ENCODE results near the gene GRIA4. TPM values are rescaled to one million over a fixed set of nuclear protein-coding genes. Genes with fewer than 3 reads are reported as not detected.

The GRIA4 gene
- total and polyA plus RNA-seq, 4 donors: 49.0 to 206 (median 104) TPM

- no peaks in the 10 kb centered on the region for H3K9me3 ChIP-seq (ENCODE audit: control insufficient read depth, insufficient read depth, low read length)
- H3K4me3 ChIP-seq (ENCODE audit: low read depth, low read length): no peak overlapping the region
- peak in 1 of 6 donors; percentile 21 for DNase-seq (ENCODE audit: low read depth in 4 of 6, low spot score in 6 of 6)
- no peaks in the 10 kb centered on the region for H3K27me3 ChIP-seq (ENCODE audit: control insufficient read depth, insufficient read depth, low read length)
- H3K36me3 ChIP-seq (ENCODE audit: control insufficient read depth, insufficient read depth, low read length): peaks cover 8% of the 10 kb centered on the region
- H3K4me1 ChIP-seq (ENCODE audit: control insufficient read depth, insufficient read depth, low read length): no peaks in the 10 kb centered on the region
- 100% methylated on average over 1 of the region's 3 CpGs for WGBS (ENCODE audit: insufficient coverage)
- H3K27ac ChIP-seq (ENCODE audit: low read depth, low read length): no peak overlapping the region
Measured at GRCh38 chr11:106012744-106013143, 402.9 kb downstream of the GRIA4 start.

GRCh38 chr11:106014035-106014434, 404.2 kb downstream of the GRIA4 start:
- Histone ChIP-seq H3K4me3 (ENCODE audit: low read depth, low read length) (no peak overlapping the region), H3K27me3 (ENCODE audit: control insufficient read depth, insufficient read depth, low read length) (no peaks in the 10 kb centered on the region), H3K4me1 (ENCODE audit: control insufficient read depth, insufficient read depth, low read length) (no peaks in the 10 kb centered on the region), H3K27ac (ENCODE audit: low read depth, low read length) (no peak overlapping the region), H3K9me3 (ENCODE audit: control insufficient read depth, insufficient read depth, low read length) (no peaks in the 10 kb centered on the region), H3K36me3 (ENCODE audit: control insufficient read depth, insufficient read depth, low read length) (peaks cover 8% of the 10 kb centered on the region)
- no CpG with 5 or more reads among the region's 2 CpGs for WGBS (ENCODE audit: insufficient coverage)
- DNase-seq (ENCODE audit: low read depth in 4 of 6, low spot score in 6 of 6): no peak

GRCh38 chr11:106014620-106015019, 404.7 kb downstream of the GRIA4 start:
- no peaks in the 10 kb centered on the region for H3K9me3 ChIP-seq (ENCODE audit: control insufficient read depth, insufficient read depth, low read length)
- H3K27ac ChIP-seq (ENCODE audit: low read depth, low read length): no peak overlapping the region
- no peak for DNase-seq (ENCODE audit: low read depth in 4 of 6, low spot score in 6 of 6)
- no peak overlapping the region for H3K4me3 ChIP-seq (ENCODE audit: low read depth, low read length)
- WGBS (ENCODE audit: insufficient coverage): 33% methylated on average over 1 of the region's 2 CpGs
- no peaks in the 10 kb centered on the region for H3K27me3 ChIP-seq (ENCODE audit: control insufficient read depth, insufficient read depth, low read length)
- H3K4me1 ChIP-seq (ENCODE audit: control insufficient read depth, insufficient read depth, low read length): no peaks in the 10 kb centered on the region
- peaks cover 6% of the 10 kb centered on the region for H3K36me3 ChIP-seq (ENCODE audit: control insufficient read depth, insufficient read depth, low read length)

- Histone ChIP-seq H3K27me3 (ENCODE audit: control insufficient read depth, insufficient read depth, low read length) (no peaks in the 10 kb centered on the region), H3K36me3 (ENCODE audit: control insufficient read depth, insufficient read depth, low read length) (peaks cover 3% of the 10 kb centered on the region), H3K9me3 (ENCODE audit: control insufficient read depth, insufficient read depth, low read length) (no peaks in the 10 kb centered on the region), H3K4me1 (ENCODE audit: control insufficient read depth, insufficient read depth, low read length) (no peaks in the 10 kb centered on the region), H3K4me3 (ENCODE audit: low read depth, low read length) (no peak overlapping the region), H3K27ac (ENCODE audit: low read depth, low read length) (no peak overlapping the region)
- DNase-seq (ENCODE audit: low read depth in 4 of 6, low spot score in 6 of 6): no peak
- WGBS (ENCODE audit: insufficient coverage): no CpG with 5 or more reads among the region's 2 CpGs
Measured at GRCh38 chr11:106015066-106015465, 405.2 kb downstream of the GRIA4 start.

GRCh38 chr11:106017093-106017492, 407.2 kb downstream of the GRIA4 start:
- no peaks in the 10 kb centered on the region for H3K4me1 ChIP-seq (ENCODE audit: control insufficient read depth, insufficient read depth, low read length)
- 67% methylated on average over 1 of the region's 2 CpGs for WGBS (ENCODE audit: insufficient coverage)
- no peak overlapping the region for H3K27ac ChIP-seq (ENCODE audit: low read depth, low read length)
- DNase-seq (ENCODE audit: low read depth in 4 of 6, low spot score in 6 of 6): peak in 2 of 6 donors; percentile 20 to 62
- no peaks in the 10 kb centered on the region for H3K27me3 ChIP-seq (ENCODE audit: control insufficient read depth, insufficient read depth, low read length)
- no peaks in the 10 kb centered on the region for H3K9me3 ChIP-seq (ENCODE audit: control insufficient read depth, insufficient read depth, low read length)
- H3K36me3 ChIP-seq (ENCODE audit: control insufficient read depth, insufficient read depth, low read length): no peaks in the 10 kb centered on the region
- no peak overlapping the region for H3K4me3 ChIP-seq (ENCODE audit: low read depth, low read length)

GRCh38 chr11:106021181-106021966, 411.5 kb downstream of the GRIA4 start:
- Histone ChIP-seq H3K27ac (ENCODE audit: low read depth, low read length) (peak overlapping the region; percentile 79), H3K36me3 (ENCODE audit: control insufficient read depth, insufficient read depth, low read length) (no peaks in the 10 kb centered on the region), H3K4me1 (ENCODE audit: control insufficient read depth, insufficient read depth, low read length) (peaks cover 4% of the 10 kb centered on the region), H3K9me3 (ENCODE audit: control insufficient read depth, insufficient read depth, low read length) (no peaks in the 10 kb centered on the region), H3K4me3 (ENCODE audit: low read depth, low read length) (peak overlapping the region; percentile 94), H3K27me3 (ENCODE audit: control insufficient read depth, insufficient read depth, low read length) (no peaks in the 10 kb centered on the region)
- WGBS (ENCODE audit: insufficient coverage): 5% methylated on average over 13 of the region's 18 CpGs
- peak in 1 of 6 donors; percentile 9 for DNase-seq (ENCODE audit: low read depth in 4 of 6, low spot score in 6 of 6)

GRCh38 chr11:106021967-106022794, 412.3 kb downstream of the GRIA4 start, which contains the start of gene MSANTD4:
TSS of gene MSANTD4 (minus strand) at chr11:106022240. CDS start at chr11:106010917, 11,323 bp downstream.
- Histone ChIP-seq H3K27me3 (ENCODE audit: control insufficient read depth, insufficient read depth, low read length) (no peaks in the 10 kb centered on the region), H3K4me1 (ENCODE audit: control insufficient read depth, insufficient read depth, low read length) (peaks cover 4% of the 10 kb centered on the region), H3K36me3 (ENCODE audit: control insufficient read depth, insufficient read depth, low read length) (no peaks in the 10 kb centered on the region), H3K4me3 (ENCODE audit: low read depth, low read length) (peak within 1 kb of the TSS; percentile 94), H3K27ac (ENCODE audit: low read depth, low read length) (peak within 1 kb of the TSS; percentile 86), H3K9me3 (ENCODE audit: control insufficient read depth, insufficient read depth, low read length) (no peaks in the 10 kb centered on the region)
- peak; percentile 96 to 100 (median 98) for DNase-seq (ENCODE audit: low read depth in 4 of 6, low spot score in 6 of 6)
- WGBS (ENCODE audit: insufficient coverage): 0% methylated on average over 35 of the region's 48 CpGs

- Histone ChIP-seq H3K4me3 (ENCODE audit: low read depth, low read length) (peak overlapping the region; percentile 94), H3K9me3 (ENCODE audit: control insufficient read depth, insufficient read depth, low read length) (no peaks in the 10 kb centered on the region), H3K4me1 (ENCODE audit: control insufficient read depth, insufficient read depth, low read length) (peaks cover 4% of the 10 kb centered on the region), H3K27ac (ENCODE audit: low read depth, low read length) (peak overlapping the region; percentile 86), H3K27me3 (ENCODE audit: control insufficient read depth, insufficient read depth, low read length) (no peaks in the 10 kb centered on the region), H3K36me3 (ENCODE audit: control insufficient read depth, insufficient read depth, low read length) (no peaks in the 10 kb centered on the region)
- 85% methylated on average over 7 of the region's 7 CpGs for WGBS (ENCODE audit: insufficient coverage)
- DNase-seq (ENCODE audit: low read depth in 4 of 6, low spot score in 6 of 6): peak in 1 of 6 donors; percentile 8
Measured at GRCh38 chr11:106022795-106023275, 413.0 kb downstream of the GRIA4 start.

- no peaks in the 10 kb centered on the region for H3K9me3 ChIP-seq (ENCODE audit: control insufficient read depth, insufficient read depth, low read length)
- DNase-seq (ENCODE audit: low read depth in 4 of 6, low spot score in 6 of 6): no peak
- H3K36me3 ChIP-seq (ENCODE audit: control insufficient read depth, insufficient read depth, low read length): no peaks in the 10 kb centered on the region
- no peak overlapping the region for H3K4me3 ChIP-seq (ENCODE audit: low read depth, low read length)
- H3K27me3 ChIP-seq (ENCODE audit: control insufficient read depth, insufficient read depth, low read length): no peaks in the 10 kb centered on the region
- H3K4me1 ChIP-seq (ENCODE audit: control insufficient read depth, insufficient read depth, low read length): no peaks in the 10 kb centered on the region
- no CpG with 5 or more reads among the region's 4 CpGs for WGBS (ENCODE audit: insufficient coverage)
- no peak overlapping the region for H3K27ac ChIP-seq (ENCODE audit: low read depth, low read length)
Measured at GRCh38 chr11:106030609-106031008, 420.7 kb downstream of the GRIA4 start.

All from spinal cord (tissue), 10 donors.